HL-60 (cell line): ENCODE measurements around the gene MEX3B.

Experiments
- DNase-seq, 2 experiments: peaks; one replicate each; pipeline ENCODE4 v3.0.0-alpha.2; 2010 to 2020; ENCODE audit warnings: low read depth in 1 of 2, low spot score in 1 of 2
- H3K27ac ChIP-seq: fragments of 250-450 bp; sonication (Bioruptor Pico); replicated peaks from 2 replicates; pipeline ENCODE4 v1.5.1; 2020; ENCODE audit warnings: mild to moderate bottlenecking, moderate library complexity
- H3K27me3 ChIP-seq: fragments of 250-450 bp; sonication (Bioruptor Pico); 2 replicates; pipeline ENCODE4 v1.5.1; 2021; ENCODE audit warnings: mild to moderate bottlenecking, moderate library complexity; ENCODE audit not compliant: insufficient read depth, poor library complexity, severe bottlenecking
- H3K4me3 ChIP-seq: replicated peaks from 2 replicates; pipeline ENCODE4 v1.5.1; 2011; ENCODE audit warnings: mild to moderate bottlenecking, control low read depth, low read length; ENCODE audit not compliant: insufficient read depth
- GABPA ChIP-seq: IDR thresholded peaks from 2 replicates; pipeline ENCODE4 v1.6.1; 2012; ENCODE audit warnings: low read depth
- POLR2AphosphoS5 ChIP-seq: IDR thresholded peaks from 2 replicates; pipeline ENCODE4 v1.6.1; 2012; ENCODE audit warnings: low read depth
- SPI1 ChIP-seq: IDR thresholded peaks from 2 replicates; pipeline ENCODE4 v1.6.1; 2012; ENCODE audit warnings: low read depth, mild to moderate bottlenecking, borderline replicate concordance
- TF ChIP-seq, protein P1 (sequence below): IDR thresholded peaks from one replicate; pipeline ENCODE4 v1.5.1; 2011; ENCODE audit warnings: low read length, control low read depth, inconsistent platforms; ENCODE audit not compliant: insufficient read depth
- TF ChIP-seq, protein P2 (sequence below): IDR thresholded peaks from 2 replicates; pipeline ENCODE4 v1.6.1; 2012; ENCODE audit warnings: low read depth; ENCODE audit not compliant: insufficient replicate concordance

MEX3B gene

DNA sequence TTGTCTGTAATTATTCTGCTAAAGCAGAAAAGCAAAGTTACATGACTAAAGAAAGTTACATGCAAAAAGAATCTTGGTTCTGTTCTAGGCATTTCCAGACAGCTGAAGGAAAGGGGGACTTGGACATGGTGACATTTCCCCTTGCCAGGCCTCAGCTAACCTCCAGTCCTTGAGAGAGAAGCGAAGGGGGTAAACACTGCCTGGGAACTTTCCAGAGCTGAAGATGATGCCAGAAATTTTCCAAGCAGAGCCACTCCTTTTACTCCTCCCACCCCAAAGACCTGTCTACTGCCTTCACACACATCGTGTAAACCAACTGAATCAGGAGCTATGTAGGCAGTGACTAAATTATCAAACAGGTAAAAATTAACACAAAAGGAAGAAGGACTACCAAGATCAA is 5.4 kb downstream of the MEX3B start:
- no peak for DNase-seq
- Histone ChIP-seq H3K27ac (no peak overlapping the region), H3K4me3 (no peak overlapping the region), H3K27me3 (no peaks in the 10 kb centered on the region)
- TF ChIP-seq, protein P1, sequence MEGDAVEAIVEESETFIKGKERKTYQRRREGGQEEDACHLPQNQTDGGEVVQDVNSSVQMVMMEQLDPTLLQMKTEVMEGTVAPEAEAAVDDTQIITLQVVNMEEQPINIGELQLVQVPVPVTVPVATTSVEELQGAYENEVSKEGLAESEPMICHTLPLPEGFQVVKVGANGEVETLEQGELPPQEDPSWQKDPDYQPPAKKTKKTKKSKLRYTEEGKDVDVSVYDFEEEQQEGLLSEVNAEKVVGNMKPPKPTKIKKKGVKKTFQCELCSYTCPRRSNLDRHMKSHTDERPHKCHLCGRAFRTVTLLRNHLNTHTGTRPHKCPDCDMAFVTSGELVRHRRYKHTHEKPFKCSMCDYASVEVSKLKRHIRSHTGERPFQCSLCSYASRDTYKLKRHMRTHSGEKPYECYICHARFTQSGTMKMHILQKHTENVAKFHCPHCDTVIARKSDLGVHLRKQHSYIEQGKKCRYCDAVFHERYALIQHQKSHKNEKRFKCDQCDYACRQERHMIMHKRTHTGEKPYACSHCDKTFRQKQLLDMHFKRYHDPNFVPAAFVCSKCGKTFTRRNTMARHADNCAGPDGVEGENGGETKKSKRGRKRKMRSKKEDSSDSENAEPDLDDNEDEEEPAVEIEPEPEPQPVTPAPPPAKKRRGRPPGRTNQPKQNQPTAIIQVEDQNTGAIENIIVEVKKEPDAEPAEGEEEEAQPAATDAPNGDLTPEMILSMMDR: no peak
- TF ChIP-seq GABPA (no peak), SPI1 (no peak), POLR2AphosphoS5 (no peak)
- TF ChIP-seq, protein P2, sequence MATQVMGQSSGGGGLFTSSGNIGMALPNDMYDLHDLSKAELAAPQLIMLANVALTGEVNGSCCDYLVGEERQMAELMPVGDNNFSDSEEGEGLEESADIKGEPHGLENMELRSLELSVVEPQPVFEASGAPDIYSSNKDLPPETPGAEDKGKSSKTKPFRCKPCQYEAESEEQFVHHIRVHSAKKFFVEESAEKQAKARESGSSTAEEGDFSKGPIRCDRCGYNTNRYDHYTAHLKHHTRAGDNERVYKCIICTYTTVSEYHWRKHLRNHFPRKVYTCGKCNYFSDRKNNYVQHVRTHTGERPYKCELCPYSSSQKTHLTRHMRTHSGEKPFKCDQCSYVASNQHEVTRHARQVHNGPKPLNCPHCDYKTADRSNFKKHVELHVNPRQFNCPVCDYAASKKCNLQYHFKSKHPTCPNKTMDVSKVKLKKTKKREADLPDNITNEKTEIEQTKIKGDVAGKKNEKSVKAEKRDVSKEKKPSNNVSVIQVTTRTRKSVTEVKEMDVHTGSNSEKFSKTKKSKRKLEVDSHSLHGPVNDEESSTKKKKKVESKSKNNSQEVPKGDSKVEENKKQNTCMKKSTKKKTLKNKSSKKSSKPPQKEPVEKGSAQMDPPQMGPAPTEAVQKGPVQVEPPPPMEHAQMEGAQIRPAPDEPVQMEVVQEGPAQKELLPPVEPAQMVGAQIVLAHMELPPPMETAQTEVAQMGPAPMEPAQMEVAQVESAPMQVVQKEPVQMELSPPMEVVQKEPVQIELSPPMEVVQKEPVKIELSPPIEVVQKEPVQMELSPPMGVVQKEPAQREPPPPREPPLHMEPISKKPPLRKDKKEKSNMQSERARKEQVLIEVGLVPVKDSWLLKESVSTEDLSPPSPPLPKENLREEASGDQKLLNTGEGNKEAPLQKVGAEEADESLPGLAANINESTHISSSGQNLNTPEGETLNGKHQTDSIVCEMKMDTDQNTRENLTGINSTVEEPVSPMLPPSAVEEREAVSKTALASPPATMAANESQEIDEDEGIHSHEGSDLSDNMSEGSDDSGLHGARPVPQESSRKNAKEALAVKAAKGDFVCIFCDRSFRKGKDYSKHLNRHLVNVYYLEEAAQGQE: no peak

DNA sequence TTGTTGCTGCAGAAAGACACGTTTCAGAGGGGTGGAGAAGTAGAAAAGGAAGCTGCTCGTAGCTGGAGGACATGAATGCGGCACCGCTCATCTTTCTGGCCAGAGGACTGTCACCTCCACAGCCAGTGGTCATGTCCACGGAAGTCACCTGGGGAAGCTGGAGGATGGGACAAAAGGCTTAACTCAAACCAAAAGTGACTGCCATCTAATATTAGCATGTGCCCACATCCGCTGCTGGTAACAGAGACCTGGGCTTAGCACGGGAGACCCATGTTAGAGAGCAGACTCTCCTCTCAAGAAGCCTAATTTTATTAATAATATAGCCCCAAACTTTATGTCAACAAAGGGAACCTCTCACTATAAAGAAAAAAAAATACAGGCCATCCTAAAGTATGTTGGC is 5.9 kb downstream of the MEX3B start:
- TF ChIP-seq GABPA (no peak), SPI1 (no peak), POLR2AphosphoS5 (no peak)
- TF ChIP-seq, protein P2: no peak
- TF ChIP-seq, protein P1: no peak
- DNase-seq: no peak
- no peak overlapping the region for H3K27ac ChIP-seq
- H3K4me3 ChIP-seq: no peak overlapping the region
- no peaks in the 10 kb centered on the region for H3K27me3 ChIP-seq

DNA sequence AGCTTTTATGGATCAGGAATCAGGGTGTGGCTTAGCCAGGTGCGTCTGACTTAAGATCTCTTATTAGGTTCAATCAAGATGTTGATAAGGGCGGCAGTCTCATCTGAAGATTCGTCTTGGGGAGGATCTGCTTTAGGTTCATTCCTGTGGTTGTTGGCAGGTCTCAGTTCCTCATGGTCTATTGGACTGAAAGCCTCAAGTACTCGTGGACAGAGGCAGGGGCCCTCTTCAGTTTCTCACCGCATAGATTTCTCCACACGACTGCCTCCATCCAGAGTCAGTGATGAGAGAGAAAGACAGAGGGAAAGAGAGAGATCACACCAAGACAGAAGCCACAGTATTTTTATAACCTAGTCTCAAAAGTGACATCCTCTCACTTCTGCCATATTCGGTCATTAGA is 9.4 kb downstream of the MEX3B start:
- Histone ChIP-seq H3K4me3 (no peak overlapping the region), H3K27ac (no peak overlapping the region), H3K27me3 (no peaks in the 10 kb centered on the region)
- no peak for DNase-seq
- TF ChIP-seq GABPA: no peak
- no peak for TF ChIP-seq SPI1
- TF ChIP-seq, protein P1: no peak
- no peak for TF ChIP-seq POLR2AphosphoS5
- TF ChIP-seq, protein P2: no peak
